ENCODE results near the gene WDFY4. TPM values are rescaled to one million over a fixed set of nuclear protein-coding genes. Genes with fewer than 3 reads are reported as not detected.

The WDFY4 gene
- total and polyA plus RNA-seq, 2 of the 13 experiments (the other 11 are each of a cell fraction or from before 2014, with no cell fraction given): not detected

DNA sequence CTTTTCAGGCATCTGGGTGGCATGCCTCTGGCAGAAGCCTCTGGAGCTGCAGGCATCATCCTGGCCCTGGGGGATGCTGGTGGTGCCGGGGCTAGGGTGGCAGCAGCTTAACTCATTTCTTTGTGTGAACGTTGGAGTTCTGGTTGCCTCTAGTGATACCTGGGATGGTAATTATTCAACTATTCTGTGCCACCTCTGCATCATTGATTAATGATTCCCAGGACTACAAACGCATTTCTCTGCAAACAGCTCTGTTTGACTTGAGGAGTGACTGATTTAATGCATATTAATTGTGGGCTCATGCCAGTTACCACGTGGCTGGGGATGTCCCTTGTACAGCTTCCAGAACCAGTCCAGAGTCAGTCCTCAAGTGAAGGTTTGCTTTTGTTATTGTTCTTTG is 199.0 kb downstream of the WDFY4 start:
- H3K79me2 ChIP-seq (ENCODE audit: insufficient read depth, low read length): no peaks in the 10 kb centered on the region
- in situ Hi-C loops (cut with HindIII; ENCODE audit: extremely low pct_ligation_motif_present, low pct_unique_long_range_greater_than_20kb): loop anchor here (10.0 kb wide), 1 partner anchor 281 kb away; no protein-coding TSS in a partner anchor

More for the DNA sequence above, 199.0 kb downstream of the WDFY4 start:
- no peak overlapping the region for H2AFZ ChIP-seq (ENCODE audit: low read length)
- H3K27ac ChIP-seq (ENCODE audit: extremely low read length, insufficient read depth, low read length): no peak overlapping the region
- TF ChIP-seq ZNF333 (CRISPR knock-in tag; IDR thresholded peaks at IDR 0.05; ENCODE audit: borderline replicate concordance) (no peak), HDAC6 (IDR thresholded peaks at IDR 0.05; ENCODE audit: low read depth, low read length) (no peak), KDM6A (CRISPR knock-in tag; IDR thresholded peaks at IDR 0.05; ENCODE audit: low read depth) (no peak), MAFG (CRISPR knock-in tag; IDR thresholded peaks at IDR 0.05) (no peak), SNRNP70 (IDR thresholded peaks at IDR 0.05; ENCODE audit: low read depth, low read length) (no peak), CBX2 (IDR thresholded peaks at IDR 0.05; ENCODE audit: low read depth, low read length) (no peak), CBX2 (CRISPR knock-in tag; IDR thresholded peaks at IDR 0.05; ENCODE audit: low read depth) (no peak), DPF2 (CRISPR knock-in tag; IDR thresholded peaks at IDR 0.05; ENCODE audit: borderline replicate concordance, low read depth) (no peak), ZNF724P (CRISPR knock-in tag; IDR thresholded peaks at IDR 0.05; ENCODE audit: borderline replicate concordance) (no peak), ZSCAN22 (CRISPR knock-in tag; IDR thresholded peaks at IDR 0.05) (no peak), MATR3 (CRISPR knock-in tag; IDR thresholded peaks at IDR 0.05) (no peak), JUND (CRISPR knock-in tag; IDR thresholded peaks at IDR 0.05) (no peak), ZNF3 (CRISPR knock-in tag; IDR thresholded peaks at IDR 0.05) (no peak), ZNF879 (CRISPR knock-in tag; IDR thresholded peaks at IDR 0.05) (no peak), ZNF33A (CRISPR knock-in tag; IDR thresholded peaks at IDR 0.05; ENCODE audit: borderline replicate concordance) (no peak)
- TF ChIP-seq, protein P1, sequence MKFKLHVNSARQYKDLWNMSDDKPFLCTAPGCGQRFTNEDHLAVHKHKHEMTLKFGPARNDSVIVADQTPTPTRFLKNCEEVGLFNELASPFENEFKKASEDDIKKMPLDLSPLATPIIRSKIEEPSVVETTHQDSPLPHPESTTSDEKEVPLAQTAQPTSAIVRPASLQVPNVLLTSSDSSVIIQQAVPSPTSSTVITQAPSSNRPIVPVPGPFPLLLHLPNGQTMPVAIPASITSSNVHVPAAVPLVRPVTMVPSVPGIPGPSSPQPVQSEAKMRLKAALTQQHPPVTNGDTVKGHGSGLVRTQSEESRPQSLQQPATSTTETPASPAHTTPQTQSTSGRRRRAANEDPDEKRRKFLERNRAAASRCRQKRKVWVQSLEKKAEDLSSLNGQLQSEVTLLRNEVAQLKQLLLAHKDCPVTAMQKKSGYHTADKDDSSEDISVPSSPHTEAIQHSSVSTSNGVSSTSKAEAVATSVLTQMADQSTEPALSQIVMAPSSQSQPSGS (CRISPR knock-in tag; IDR thresholded peaks at IDR 0.05): no peak
- TF ChIP-seq, protein P2, sequence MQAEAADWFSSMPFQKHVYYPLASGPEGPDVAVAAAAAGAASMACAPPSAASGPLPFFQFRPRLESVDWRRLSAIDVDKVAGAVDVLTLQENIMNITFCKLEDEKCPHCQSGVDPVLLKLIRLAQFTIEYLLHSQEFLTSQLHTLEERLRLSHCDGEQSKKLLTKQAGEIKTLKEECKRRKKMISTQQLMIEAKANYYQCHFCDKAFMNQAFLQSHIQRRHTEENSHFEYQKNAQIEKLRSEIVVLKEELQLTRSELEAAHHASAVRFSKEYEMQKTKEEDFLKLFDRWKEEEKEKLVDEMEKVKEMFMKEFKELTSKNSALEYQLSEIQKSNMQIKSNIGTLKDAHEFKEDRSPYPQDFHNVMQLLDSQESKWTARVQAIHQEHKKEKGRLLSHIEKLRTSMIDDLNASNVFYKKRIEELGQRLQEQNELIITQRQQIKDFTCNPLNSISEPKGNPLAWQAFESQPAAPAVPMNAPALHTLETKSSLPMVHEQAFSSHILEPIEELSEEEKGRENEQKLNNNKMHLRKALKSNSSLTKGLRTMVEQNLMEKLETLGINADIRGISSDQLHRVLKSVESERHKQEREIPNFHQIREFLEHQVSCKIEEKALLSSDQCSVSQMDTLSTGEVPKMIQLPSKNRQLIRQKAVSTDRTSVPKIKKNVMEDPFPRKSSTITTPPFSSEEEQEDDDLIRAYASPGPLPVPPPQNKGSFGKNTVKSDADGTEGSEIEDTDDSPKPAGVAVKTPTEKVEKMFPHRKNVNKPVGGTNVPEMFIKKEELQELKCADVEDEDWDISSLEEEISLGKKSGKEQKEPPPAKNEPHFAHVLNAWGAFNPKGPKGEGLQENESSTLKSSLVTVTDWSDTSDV (CRISPR knock-in tag; IDR thresholded peaks at IDR 0.05): no peak
- TF ChIP-seq, protein P3, sequence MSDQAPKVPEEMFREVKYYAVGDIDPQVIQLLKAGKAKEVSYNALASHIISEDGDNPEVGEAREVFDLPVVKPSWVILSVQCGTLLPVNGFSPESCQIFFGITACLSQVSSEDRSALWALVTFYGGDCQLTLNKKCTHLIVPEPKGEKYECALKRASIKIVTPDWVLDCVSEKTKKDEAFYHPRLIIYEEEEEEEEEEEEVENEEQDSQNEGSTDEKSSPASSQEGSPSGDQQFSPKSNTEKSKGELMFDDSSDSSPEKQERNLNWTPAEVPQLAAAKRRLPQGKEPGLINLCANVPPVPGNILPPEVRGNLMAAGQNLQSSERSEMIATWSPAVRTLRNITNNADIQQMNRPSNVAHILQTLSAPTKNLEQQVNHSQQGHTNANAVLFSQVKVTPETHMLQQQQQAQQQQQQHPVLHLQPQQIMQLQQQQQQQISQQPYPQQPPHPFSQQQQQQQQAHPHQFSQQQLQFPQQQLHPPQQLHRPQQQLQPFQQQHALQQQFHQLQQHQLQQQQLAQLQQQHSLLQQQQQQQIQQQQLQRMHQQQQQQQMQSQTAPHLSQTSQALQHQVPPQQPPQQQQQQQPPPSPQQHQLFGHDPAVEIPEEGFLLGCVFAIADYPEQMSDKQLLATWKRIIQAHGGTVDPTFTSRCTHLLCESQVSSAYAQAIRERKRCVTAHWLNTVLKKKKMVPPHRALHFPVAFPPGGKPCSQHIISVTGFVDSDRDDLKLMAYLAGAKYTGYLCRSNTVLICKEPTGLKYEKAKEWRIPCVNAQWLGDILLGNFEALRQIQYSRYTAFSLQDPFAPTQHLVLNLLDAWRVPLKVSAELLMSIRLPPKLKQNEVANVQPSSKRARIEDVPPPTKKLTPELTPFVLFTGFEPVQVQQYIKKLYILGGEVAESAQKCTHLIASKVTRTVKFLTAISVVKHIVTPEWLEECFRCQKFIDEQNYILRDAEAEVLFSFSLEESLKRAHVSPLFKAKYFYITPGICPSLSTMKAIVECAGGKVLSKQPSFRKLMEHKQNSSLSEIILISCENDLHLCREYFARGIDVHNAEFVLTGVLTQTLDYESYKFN (CRISPR knock-in tag; conservative IDR thresholded peaks at IDR 0.05): no peak
- no peaks in the 10 kb centered on the region for H3K36me3 ChIP-seq (replicated peaks in 1 of 2; ENCODE audit: control insufficient read depth in 1 of 2, insufficient read depth in 2 of 2, low read length in 2 of 2)
- WGBS (ENCODE audit: low lambda C conversion rate): 0% methylated on average over 2 of the region's 4 CpGs
- FAIRE-seq (no peak), DNase-seq (ENCODE audit: low spot score) (no peak), ATAC-seq (no peak)
- H3K4me3 ChIP-seq (replicated peaks in 1 of 3; ENCODE audit: insufficient read depth in 1 of 3, low read depth in 2 of 3, low read length in 3 of 3): no peak overlapping the region
- H3K9ac ChIP-seq (ENCODE audit: insufficient read depth, low read depth, low read length): no peak overlapping the region
- no peaks in the 10 kb centered on the region for H4K20me1 ChIP-seq (ENCODE audit: insufficient read depth, low read length)
- intact Hi-C loops (cut with micrococcal nuclease; ENCODE audit: unreplicated experiment): no loop called here
- H3K9me3 ChIP-seq (ENCODE audit: low read length): no peaks in the 10 kb centered on the region
- ChIA-PET POLR2A (no interaction called here), CTCF (ENCODE audit: low intra/inter-chr PET ratio, low total read pairs) (no interaction called here)
- no TSS peak for BruUV-seq (replicated peaks)
- no peaks in the 10 kb centered on the region; a peak in 1 of 5 replicates for H3K27me3 ChIP-seq (ENCODE audit: control insufficient read depth in 1 of 2, insufficient read depth in 2 of 2, low read length in 2 of 2)
- H3K4me1 ChIP-seq (ENCODE audit: insufficient read depth, low read length): no peaks in the 10 kb centered on the region
- no peak overlapping the region for H3K4me2 ChIP-seq (ENCODE audit: low read depth, low read length)

All from HepG2 (cell line).